Medulla oblongata (tissue), 1 donor: Measurements from ENCODE around the gene PLCD1.
"Not testable (repeated sequence)": the region's sequence is repeated elsewhere in the genome, so short reads cannot be mapped to it uniquely, and the experiment has no call there.

Experiments used
- DNase-seq: peaks from one replicate; pipeline ENCODE4 v3.0.0-alpha.2; 2015; ENCODE audit errors: extremely low spot score

PLCD1 gene

GRCh38 chr3:37986479-37987314, 42.7 kb downstream of the PLCD1 start:
- no peak for DNase-seq

GRCh38 chr3:37985637-37986320, 43.7 kb downstream of the PLCD1 start:
- no peak for DNase-seq

GRCh38 chr3:37984596-37984995, 44.8 kb downstream of the PLCD1 start:
- DNase-seq, result no peak

GRCh38 chr3:37984051-37984450, 45.4 kb downstream of the PLCD1 start:
- no peak for DNase-seq

- DNase-seq, result no peak
Measured at GRCh38 chr3:37982331-37982730, 47.1 kb downstream of the PLCD1 start.

- no peak for DNase-seq
Measured at GRCh38 chr3:37981348-37981664, 48.1 kb downstream of the PLCD1 start.

- DNase-seq, result no peak
Measured at GRCh38 chr3:37980462-37981347, 48.7 kb downstream of the PLCD1 start.

- no peak for DNase-seq
Measured at GRCh38 chr3:37979541-37980461, 49.6 kb downstream of the PLCD1 start.

- peak; percentile 91 for DNase-seq
Measured at GRCh38 chr3:37974121-37975083, 55.0 kb downstream of the PLCD1 start.

GRCh38 chr3:37973246-37974054, 56.0 kb downstream of the PLCD1 start:
- no peak for DNase-seq

GRCh38 chr3:37972056-37972455, 57.4 kb downstream of the PLCD1 start:
- not testable (repeated sequence) for DNase-seq

GRCh38 chr3:37971467-37971866, 58.0 kb downstream of the PLCD1 start:
- DNase-seq, result no peak

- no peak for DNase-seq
Measured at GRCh38 chr3:37970802-37971201, 58.6 kb downstream of the PLCD1 start.

- DNase-seq, result no peak
Measured at GRCh38 chr3:37969596-37970100, 59.8 kb downstream of the PLCD1 start.

- peak; percentile 41 for DNase-seq
Measured at GRCh38 chr3:37968813-37969595, 60.4 kb downstream of the PLCD1 start.

GRCh38 chr3:37968199-37968598, 61.2 kb downstream of the PLCD1 start:
- DNase-seq, result no peak

- peak; percentile 81 for DNase-seq
Measured at GRCh38 chr3:37967260-37967881, 62.1 kb downstream of the PLCD1 start.

GRCh38 chr3:37964716-37965115, 64.7 kb downstream of the PLCD1 start:
- DNase-seq, result no peak
